HCT116 (cell line): ENCODE results near the gene PRSS16. TPM values are rescaled to one million over a fixed set of nuclear protein-coding genes. Genes with fewer than 3 reads are reported as not detected.

Experiments used
- ATAC-seq: fragments of 200-7000 bp; cut with Tn5 transposase; 2 replicates; pipeline ENCODE4 v1.9.1; 2020; ENCODE audit warnings: mild to moderate bottlenecking, moderate library complexity
- BruUV-seq: library from RNA; stranded (reverse); fragments of 400-500 nt; replicated peaks from 2 replicates; lab custom pipeline; 2021; lab: Mats Ljungman, UMichigan
- CTCF ChIA-PET: fragments of 300-600 bp; sonication (Branson Sonifier 250); formaldehyde crosslinking; loops from one replicate; lab custom pipeline; 2021; ENCODE audit warnings: antibody characterized with exemption; lab: Charles Lee
- POLR2A ChIA-PET: fragments of 300-600, 350-600 bp; sonication (Branson Sonifier 250); formaldehyde crosslinking; loops from one replicate; lab custom pipeline; 2021; ENCODE audit warnings: antibody characterized with exemption; lab: Charles Lee
- RAD21 ChIA-PET, 2 experiments: fragments of 300-600 bp; sonication (Branson Sonifier 250); formaldehyde crosslinking; loops; one replicate each; lab custom pipeline; 2023; ENCODE audit warnings: low total read pairs in 2 of 2; ENCODE audit not compliant: uncharacterized antibody in 2 of 2, unreplicated experiment in 2 of 2, low non-redundant PET in 1 of 2; lab: Charles Lee
- DNase-seq: peaks from one replicate; pipeline ENCODE4 v3.0.0-alpha.2; 2010; ENCODE audit warnings: low read depth, low spot score
- H2AFZ ChIP-seq: fragments of 200-600 bp; shearing (Covaris generic), sonication (generic); 2 replicates; pipeline ENCODE4 v1.6.1; 2017; ENCODE audit warnings: low read depth, mixed run types, mixed read lengths, antibody characterized with exemption, low read length; ENCODE audit not compliant: poor library complexity, severe bottlenecking
- H3K27ac ChIP-seq: 2 replicates; pipeline ENCODE4 v1.5.1; 2012; ENCODE audit warnings: low read depth, low read length
- H3K27me3 ChIP-seq: fragments of 200-600 bp; sonication (generic); 2 replicates; pipeline ENCODE4 v1.6.1; 2016; ENCODE audit warnings: mixed run types, low read length, mixed read lengths; ENCODE audit not compliant: insufficient read depth
- H3K36me3 ChIP-seq, 2 experiments: fragments of 200-500 bp in 1 of 2; fragments of 200-600 bp in 1 of 2; sonication (Bioruptor generic) in 1 of 2; sonication (generic) in 1 of 2; 2 replicates each; pipeline versions ENCODE4 v1.5.1 to v1.6.1; 2014 to 2016; ENCODE audit warnings: low read length in 2 of 2, inconsistent platforms in 1 of 2, mixed read lengths in 1 of 2, mixed run types in 1 of 2; ENCODE audit not compliant: insufficient read depth in 2 of 2, control insufficient read depth in 1 of 2
- H3K4me1 ChIP-seq, 2 experiments: fragments of 200-600 bp in 1 of 2; sonication (generic) in 1 of 2; 2 replicates each; pipeline versions ENCODE4 v1.5.1 to v1.6.1; 2012 to 2017; ENCODE audit warnings: low read length in 2 of 2, inconsistent platforms in 1 of 2, mild to moderate bottlenecking in 1 of 2, mixed read lengths in 1 of 2, mixed run types in 1 of 2, moderate library complexity in 1 of 2; ENCODE audit not compliant: insufficient read depth in 2 of 2, control insufficient read depth in 1 of 2
- H3K4me2 ChIP-seq: fragments of 200-600 bp; sonication (generic); 2 replicates; pipeline ENCODE4 v1.6.1; 2017; ENCODE audit warnings: mixed run types, low read length, mixed read lengths
- H3K4me3 ChIP-seq, 2 experiments: fragments of 200-600 bp in 1 of 2; sonication (generic) in 1 of 2; replicated peaks in 1 of 2; 2 replicates each; pipeline ENCODE4 v1.5.1; 2011 to 2016; ENCODE audit warnings: low read length in 2 of 2, control low read depth in 1 of 2, low read depth in 1 of 2, mild to moderate bottlenecking in 1 of 2, mixed read lengths in 1 of 2, mixed run types in 1 of 2
- H3K79me2 ChIP-seq: fragments of 200-600 bp; sonication (generic); 2 replicates; pipeline ENCODE4 v1.6.1; 2017; ENCODE audit warnings: mild to moderate bottlenecking, mixed run types, low read length, moderate library complexity, mixed read lengths; ENCODE audit not compliant: insufficient read depth
- H3K9ac ChIP-seq: fragments of 200-600 bp; sonication (generic); 2 replicates; pipeline ENCODE4 v1.6.1; 2016; ENCODE audit warnings: low read length, mixed read lengths
- H3K9me2 ChIP-seq: fragments of 200-600 bp; sonication (generic), shearing (Covaris generic); 2 replicates; pipeline ENCODE4 v1.6.1; 2017; ENCODE audit warnings: mixed run types, mild to moderate bottlenecking, moderate library complexity; ENCODE audit not compliant: insufficient read depth
- H3K9me3 ChIP-seq, 2 experiments: fragments of 200-500 bp in 1 of 2; fragments of 200-600 bp in 1 of 2; sonication (Bioruptor generic) in 1 of 2; sonication (generic) in 1 of 2; 2 replicates each; pipeline ENCODE4 v1.6.1; 2014 to 2017; ENCODE audit warnings: low read length in 2 of 2, mixed read lengths in 2 of 2, inconsistent platforms in 1 of 2, low read depth in 1 of 2, mild to moderate bottlenecking in 1 of 2, mixed run types in 1 of 2, moderate library complexity in 1 of 2; ENCODE audit not compliant: control insufficient read depth in 1 of 2, insufficient read depth in 1 of 2
- H4K20me1 ChIP-seq: fragments of 200-600 bp; sonication (generic), shearing (Covaris generic); 2 replicates; pipeline ENCODE4 v1.6.1; 2017; ENCODE audit warnings: mixed run types, mild to moderate bottlenecking, moderate library complexity; ENCODE audit not compliant: insufficient read depth
- ATF3 ChIP-seq: IDR thresholded peaks from 2 replicates; pipeline ENCODE4 v1.6.1; 2012
- EGR1 ChIP-seq: IDR thresholded peaks from 2 replicates; pipeline ENCODE4 v1.6.1; 2012; ENCODE audit warnings: low read depth
- EZH2 ChIP-seq: fragments of 200-600 bp; sonication (generic); IDR thresholded peaks from 2 replicates; pipeline ENCODE4 v1.6.1; 2017; ENCODE audit warnings: antibody characterized with exemption, mixed run types
- FOSL1 ChIP-seq: IDR thresholded peaks from 2 replicates; pipeline ENCODE4 v1.6.1; 2012; ENCODE audit warnings: low read depth
- JUND ChIP-seq: IDR thresholded peaks from 2 replicates; pipeline ENCODE4 v1.6.1; 2012
- SRF ChIP-seq: IDR thresholded peaks from 2 replicates; pipeline ENCODE4 v1.6.1; 2012; ENCODE audit warnings: low read depth
- ZNF274 ChIP-seq: fragments of 200-500 bp; sonication (Bioruptor generic); IDR thresholded peaks from 2 replicates; pipeline ENCODE4 v1.6.1; 2014; ENCODE audit warnings: mild to moderate bottlenecking, low read depth, low read length, inconsistent platforms
- intact Hi-C: fragments of 100-400 bp; cut with micrococcal nuclease; formaldehyde crosslinking; loops from 2 replicates; pipeline ENCODE4 v1.10.0; 2022
- total RNA-seq: library from RNA; stranded (reverse); gene quantifications from one replicate; pipeline ENCODE4 v1.2.1, GENCODE V29; 2021; ENCODE audit not compliant: unreplicated experiment

Gene PRSS16
- total RNA-seq, 1 experiment from 2014 or later, result 14.5 TPM

GRCh38 chr6:27293436-27294098 lies 46.1 kb downstream of the PRSS16 start:
- no peaks in the 10 kb centered on the region for H3K9me2 ChIP-seq
- H3K4me3 ChIP-seq, result no peak overlapping the region
- BruUV-seq, result no TSS peak
- no peak overlapping the region for H3K9ac ChIP-seq
- H3K9me3 ChIP-seq, result no peaks in the 10 kb centered on the region
- ATAC-seq, result no peak
- no peak overlapping the region for H3K4me2 ChIP-seq
- DNase-seq, result peak; percentile 18
- CTCF ChIA-PET, result no interaction called here
- RAD21 ChIA-PET, result no interaction called here
- H2AFZ ChIP-seq, result no peak overlapping the region
- no peak overlapping the region for H3K27ac ChIP-seq
- peak; percentile 83; the same call in 1 of the 2 replicates for TF ChIP-seq ATF3
- no peak for TF ChIP-seq EGR1
- intact Hi-C loops, result loop anchor here (10.0 kb wide), 3 partner anchors 119 to 381 kb away; no protein-coding TSS in a partner anchor
- no peaks in the 10 kb centered on the region for H4K20me1 ChIP-seq
- H3K4me1 ChIP-seq, result peaks cover 8 to 24% of the 10 kb centered on the region in 2 experiments
- no peaks in the 10 kb centered on the region for H3K36me3 ChIP-seq
- POLR2A ChIA-PET, result interaction anchor here (0.6 kb wide), 1 partner anchor 836 kb away, joined by 3 read pairs; no protein-coding TSS in a partner anchor
- no peaks in the 10 kb centered on the region for H3K79me2 ChIP-seq
- H3K27me3 ChIP-seq, result no peaks in the 10 kb centered on the region

- no peak overlapping the region for H3K27ac ChIP-seq
- H3K9ac ChIP-seq, result no peak overlapping the region
- no peaks in the 10 kb centered on the region for H3K27me3 ChIP-seq
- H3K79me2 ChIP-seq, result no peaks in the 10 kb centered on the region
- H3K9me3 ChIP-seq, result no peaks in the 10 kb centered on the region
- ChIA-PET RAD21 (no interaction called here), POLR2A (interaction anchor here (0.6 kb wide), 1 partner anchor 41 kb away, joined by 3 read pairs; no protein-coding TSS in a partner anchor), CTCF (no interaction called here)
- H2AFZ ChIP-seq, result peak overlapping the region; percentile 21
- H3K4me1 ChIP-seq, result peaks cover 8 to 24% of the 10 kb centered on the region in 2 experiments
- ATAC-seq (no peak), DNase-seq (no peak)
- H3K9me2 ChIP-seq, result no peaks in the 10 kb centered on the region
- no TSS peak for BruUV-seq
- H3K4me2 ChIP-seq, result no peak overlapping the region
- TF ChIP-seq JUND (no peak), SRF (no peak), ZNF274 (no peak), EZH2 (no peak), FOSL1 (no peak)
- H3K4me3 ChIP-seq, result no peak overlapping the region
- intact Hi-C loops, result loop anchor here (10.0 kb wide), 3 partner anchors 120 to 380 kb away; no protein-coding TSS in a partner anchor
- no peaks in the 10 kb centered on the region for H3K36me3 ChIP-seq
- H4K20me1 ChIP-seq, result no peaks in the 10 kb centered on the region
Measured at GRCh38 chr6:27294409-27294808, 46.9 kb downstream of the PRSS16 start.
